GM19452 (cell line): ENCODE measurements around the gene RFT1.

Experiments used
- ATAC-seq: cut with Tn5 transposase; IDR thresholded peaks from one replicate; pipeline ENCODE4 v1.9.1; 2021; ENCODE audit not compliant: unreplicated experiment

The RFT1 gene

DNA sequence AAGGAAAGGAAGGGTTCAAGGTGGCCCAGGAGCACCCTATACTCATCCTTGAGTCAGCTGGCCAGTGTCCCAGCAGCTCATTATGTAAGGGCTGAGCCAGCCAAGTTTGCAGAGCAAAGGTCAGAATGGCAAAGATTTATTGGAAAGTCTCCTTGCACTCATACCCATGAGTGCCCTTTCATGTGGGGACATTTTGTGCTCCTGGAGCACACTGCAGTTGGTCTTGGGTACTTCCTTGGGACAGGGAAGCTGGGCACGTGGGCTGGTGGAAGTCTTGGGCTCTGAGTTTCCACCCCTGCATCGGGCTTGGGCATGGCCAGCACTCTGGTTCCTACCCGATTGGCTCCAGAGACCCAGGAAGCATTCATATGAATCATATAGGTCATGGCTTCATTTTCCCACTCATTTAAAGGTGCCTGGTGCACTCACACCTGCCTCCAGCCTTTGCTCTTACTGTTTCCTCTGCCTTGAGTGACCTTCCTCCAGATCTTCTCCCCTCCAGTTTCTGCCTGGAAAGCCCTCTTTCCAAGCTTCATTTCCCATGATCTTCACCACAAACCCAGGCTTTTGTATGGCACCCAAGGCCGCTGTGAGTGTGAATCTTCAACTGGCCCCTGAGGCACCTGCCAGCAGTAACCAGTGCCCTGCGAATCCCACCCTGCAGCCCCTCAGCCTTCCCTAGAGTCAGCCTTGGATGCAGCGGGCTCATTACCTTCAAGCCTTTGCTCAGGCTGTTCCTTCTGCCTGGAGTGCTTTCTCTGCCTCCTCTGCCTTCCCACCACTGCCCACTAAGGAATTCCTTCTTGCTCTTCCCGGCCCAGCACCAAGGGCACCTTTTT, 20.2 kb upstream of the RFT1 start:
- no peak for ATAC-seq

DNA sequence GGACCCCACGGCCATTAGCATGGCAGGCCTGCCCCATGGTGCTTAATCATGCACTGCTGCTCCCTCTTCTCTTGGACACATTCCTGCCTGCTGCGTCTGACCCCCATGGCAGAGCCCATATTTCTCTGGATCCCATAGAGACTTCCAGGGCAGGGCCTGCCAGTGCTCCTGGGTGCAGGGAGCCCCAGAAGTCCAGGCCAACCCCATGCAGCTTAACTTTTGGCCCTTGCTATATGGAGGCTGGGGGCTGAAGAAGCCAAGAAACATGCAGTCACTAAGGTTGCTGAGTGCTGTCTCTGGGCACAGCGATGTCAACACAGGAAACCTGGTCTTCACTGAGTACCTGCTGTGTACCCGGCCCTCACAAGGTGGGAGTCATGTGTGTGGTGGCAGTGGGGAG, 19.5 kb upstream of the RFT1 start:
- ATAC-seq = no peak

GRCh38 chr3:53149006-53149690, 18.9 kb upstream of the RFT1 start:
- ATAC-seq = no peak

- no peak for ATAC-seq
Measured at GRCh38 chr3:53147903-53148400, 17.7 kb upstream of the RFT1 start.

DNA sequence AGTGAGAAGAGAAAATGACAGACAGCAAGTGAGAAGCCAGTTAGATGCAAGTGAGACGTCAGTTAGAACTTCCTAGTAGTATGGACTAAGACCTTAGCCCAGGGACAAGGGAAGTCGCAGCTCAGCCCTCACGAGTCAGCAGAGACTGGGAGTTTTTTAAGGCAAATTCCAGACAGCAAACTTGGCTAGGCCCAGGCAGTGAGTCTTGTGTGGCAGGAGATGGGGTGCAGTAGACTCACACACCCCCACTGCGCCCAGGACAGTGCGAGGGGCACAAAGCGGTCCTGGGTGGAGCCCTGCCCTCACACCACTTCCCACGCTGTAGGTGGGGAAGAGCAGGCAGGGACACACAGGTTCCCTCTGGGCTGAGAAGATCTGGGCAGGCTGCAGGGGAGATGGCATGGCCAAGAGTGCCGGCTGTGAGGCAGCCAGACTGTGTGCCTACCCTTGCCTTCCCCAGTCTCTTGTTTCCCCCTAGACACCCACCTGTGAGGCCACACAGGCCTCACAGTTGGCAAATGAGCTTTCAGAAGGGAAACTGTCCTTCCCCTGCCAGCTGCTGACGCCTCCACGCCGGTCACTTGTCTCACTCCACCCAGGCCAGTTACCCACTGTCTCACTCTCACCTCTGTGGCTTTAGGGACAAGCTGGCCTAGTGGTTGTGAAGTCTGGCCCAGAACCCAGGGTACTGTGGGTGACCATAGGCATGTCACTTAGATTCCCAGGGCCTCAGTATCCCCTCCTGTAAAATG, 17.1 kb upstream of the RFT1 start:
- no peak for ATAC-seq

- ATAC-seq = no peak
Measured at GRCh38 chr3:53146319-53146891, 16.2 kb upstream of the RFT1 start.

DNA sequence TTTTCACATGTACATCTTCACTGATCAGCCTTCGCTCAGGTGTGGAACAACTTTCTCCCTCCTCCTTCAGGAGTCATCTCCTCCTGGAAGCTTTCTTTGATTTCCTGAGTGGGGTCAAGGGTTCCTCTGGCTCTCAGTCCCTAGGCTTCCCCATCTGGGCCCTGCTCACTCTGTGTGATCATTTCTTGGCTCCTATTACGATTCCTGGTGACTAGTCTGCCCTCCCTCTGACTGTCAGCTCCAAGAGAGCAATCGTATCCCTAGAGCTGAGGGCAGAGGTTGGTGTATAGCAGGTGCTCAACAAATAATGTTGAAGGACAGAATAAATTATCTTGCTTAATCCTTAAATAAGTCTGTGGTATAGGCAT, 15.5 kb upstream of the RFT1 start:
- ATAC-seq = no peak

DNA sequence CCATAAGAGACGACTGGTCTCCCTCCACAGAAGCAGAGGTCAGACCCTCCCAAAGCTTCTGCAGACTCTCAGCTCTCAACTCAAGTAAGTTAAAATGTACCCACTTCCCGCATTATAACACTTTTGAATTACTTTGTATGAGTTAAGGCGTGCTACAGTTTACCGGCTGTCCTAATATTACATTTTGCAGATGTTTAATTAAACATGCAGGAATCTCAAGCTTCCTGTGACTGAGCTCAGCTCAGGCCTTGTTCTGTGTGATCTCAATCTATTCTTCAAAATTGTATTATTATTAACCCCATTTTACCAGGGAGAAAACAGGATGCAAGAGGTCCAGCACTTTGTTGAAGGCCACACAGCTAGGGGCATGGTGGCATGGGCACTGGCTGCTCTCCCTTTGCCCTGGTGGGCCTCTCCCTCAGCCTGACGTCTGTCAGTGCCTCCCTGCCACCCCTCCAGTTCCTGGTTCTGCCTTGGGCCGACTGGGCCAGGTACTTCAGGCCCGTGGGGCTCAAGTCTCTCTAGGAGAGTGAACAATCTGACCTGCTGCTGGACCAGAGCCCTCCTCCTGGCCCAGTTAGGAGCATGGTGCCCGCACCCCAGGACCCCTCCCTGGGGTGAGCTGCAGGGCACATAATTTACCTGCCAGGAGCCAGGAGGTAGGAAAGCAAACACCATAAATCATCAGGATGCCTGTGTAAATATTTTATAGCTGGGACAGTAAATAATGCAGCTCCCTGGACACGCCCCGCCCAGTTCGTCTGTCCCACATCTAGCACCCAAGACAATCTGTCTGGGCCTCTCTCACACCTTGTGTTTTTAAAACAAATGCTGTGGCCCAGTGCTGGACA, 14.9 kb upstream of the RFT1 start:
- ATAC-seq = no peak

- ATAC-seq = no peak
Measured at GRCh38 chr3:53144446-53144845, 14.2 kb upstream of the RFT1 start.

DNA sequence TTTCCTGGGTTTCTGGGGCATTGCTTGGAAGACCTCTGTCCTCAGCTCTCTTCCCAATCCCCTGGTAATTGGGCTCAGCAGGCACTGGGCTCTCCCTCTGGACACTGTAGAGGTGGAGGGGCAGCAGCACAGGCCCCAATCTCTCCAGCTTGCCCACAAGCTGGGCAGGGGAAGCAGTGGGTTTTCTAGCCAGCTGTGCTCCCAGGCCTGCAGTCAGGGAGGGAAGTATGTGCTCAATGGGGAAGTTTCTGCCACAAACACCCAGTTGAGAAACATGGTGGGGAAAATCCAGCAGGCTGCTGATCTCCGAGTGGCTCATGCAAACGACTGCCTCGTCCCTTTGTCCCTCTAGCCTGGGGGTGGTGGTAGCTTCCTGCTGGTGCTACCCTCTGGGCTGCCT, 12.8 kb upstream of the RFT1 start:
- no peak for ATAC-seq

GRCh38 chr3:53140847-53141845, 10.9 kb upstream of the RFT1 start:
- ATAC-seq = no peak

- ATAC-seq = no peak
Measured at GRCh38 chr3:53139906-53140846, 9.9 kb upstream of the RFT1 start.

DNA sequence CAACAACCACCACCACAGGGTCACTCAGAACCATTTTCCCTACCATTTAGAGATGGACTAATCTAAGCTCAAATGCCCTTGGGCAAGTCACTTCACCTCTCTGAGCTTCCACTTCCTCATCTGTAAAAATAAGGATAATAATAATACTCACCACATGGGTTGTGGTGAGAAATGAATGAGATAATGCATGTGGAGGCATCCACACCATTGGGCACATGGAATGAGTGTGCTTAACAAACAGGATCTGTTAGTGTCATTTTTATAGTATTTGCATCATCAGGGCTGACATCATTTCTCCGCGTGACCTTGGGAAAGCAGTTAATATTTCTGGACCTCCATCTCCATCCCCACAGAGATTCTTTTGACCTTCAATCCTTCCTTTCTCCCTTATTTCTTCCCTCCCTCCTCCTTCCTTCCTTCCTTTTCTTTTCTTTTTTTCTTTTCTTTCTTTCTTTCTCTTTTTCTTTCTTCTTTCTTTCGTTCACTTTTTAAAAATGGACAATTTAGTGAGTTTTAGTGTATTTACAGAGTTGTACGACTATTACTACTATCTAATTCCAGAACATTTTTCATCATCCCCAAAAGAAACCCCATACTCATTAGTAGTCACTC, 7.7 kb upstream of the RFT1 start:
- no peak for ATAC-seq

- ATAC-seq = no peak
Measured at GRCh38 chr3:53137221-53137620, 7.0 kb upstream of the RFT1 start.

- ATAC-seq = peak; percentile 49
Measured at GRCh38 chr3:53134631-53135232, 4.5 kb upstream of the RFT1 start.

GRCh38 chr3:53132347-53132746, 2.1 kb upstream of the RFT1 start:
- ATAC-seq = no peak

- no peak for ATAC-seq
Measured at GRCh38 chr3:53131096-53131495, 861 bp upstream of the RFT1 start.
